ENCODE data around the gene CWC27. TPM values are rescaled to one million over a fixed set of nuclear protein-coding genes. Genes with fewer than 3 reads are reported as not detected.
A peak's percentile ranks its signal among the peaks of the same experiment; 100 is the strongest.

The CWC27 gene
- polyA plus RNA-seq, 1 donor from 2014 or later: 28.8 TPM

DNA sequence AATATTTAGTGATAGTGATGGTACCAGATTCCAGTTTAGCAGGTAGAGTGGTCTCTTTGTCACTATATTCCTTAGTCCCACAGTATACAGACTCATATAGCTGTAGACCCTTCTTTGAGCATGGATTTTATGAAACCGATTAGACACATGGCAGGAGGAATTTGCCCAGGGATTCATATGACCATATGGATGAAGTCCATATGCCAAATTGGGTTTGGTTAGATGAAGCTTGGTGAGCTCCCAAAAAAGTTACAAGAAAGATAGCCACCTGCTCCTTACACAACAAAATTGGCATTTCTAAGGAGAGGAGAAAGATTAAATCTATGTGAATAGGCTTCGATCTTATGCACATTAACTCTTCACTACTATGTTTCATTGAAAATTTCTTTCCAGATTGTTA, 211.4 kb downstream of the CWC27 start:
- Mint-ChIP-seq H3K27ac (no peak overlapping the region), H3K36me3 (peaks cover 16% of the 10 kb centered on the region), H3K4me3 (no peak overlapping the region), H3K27me3 (no peaks in the 10 kb centered on the region), H3K9me3 (no peaks in the 10 kb centered on the region), H3K4me1 (peaks cover 2 to 12% (median 6%) of the 10 kb centered on the region in 3 donors)

DNA sequence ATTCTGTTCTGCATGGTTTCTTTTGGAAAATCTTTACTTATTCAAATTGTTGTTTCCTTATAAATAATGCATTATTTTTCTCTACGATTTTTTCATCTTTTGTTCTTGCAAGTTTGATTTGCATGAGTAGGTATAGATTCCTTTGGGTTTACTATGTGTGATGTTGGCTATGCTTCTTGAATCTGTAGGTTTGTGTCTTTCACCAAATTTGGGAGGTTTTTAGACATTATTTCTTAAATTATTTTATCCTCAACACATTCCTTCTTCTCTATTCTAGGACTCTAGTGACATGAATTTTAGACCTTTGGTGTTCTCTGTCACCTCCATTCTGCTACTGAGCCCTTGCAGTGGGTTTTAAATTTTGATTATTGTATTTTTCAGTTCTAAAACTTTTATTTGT, 219.0 kb downstream of the CWC27 start:
- Mint-ChIP-seq H3K27me3 (no peaks in the 10 kb centered on the region), H3K9me3 (peaks cover 0 to 9% (median 0%) of the 10 kb centered on the region in 3 donors), H3K27ac (no peak overlapping the region), H3K4me1 (peaks cover 0 to 2% (median 0%) of the 10 kb centered on the region in 3 donors), H3K4me3 (no peak overlapping the region), H3K36me3 (peaks cover 29% of the 10 kb centered on the region)

DNA sequence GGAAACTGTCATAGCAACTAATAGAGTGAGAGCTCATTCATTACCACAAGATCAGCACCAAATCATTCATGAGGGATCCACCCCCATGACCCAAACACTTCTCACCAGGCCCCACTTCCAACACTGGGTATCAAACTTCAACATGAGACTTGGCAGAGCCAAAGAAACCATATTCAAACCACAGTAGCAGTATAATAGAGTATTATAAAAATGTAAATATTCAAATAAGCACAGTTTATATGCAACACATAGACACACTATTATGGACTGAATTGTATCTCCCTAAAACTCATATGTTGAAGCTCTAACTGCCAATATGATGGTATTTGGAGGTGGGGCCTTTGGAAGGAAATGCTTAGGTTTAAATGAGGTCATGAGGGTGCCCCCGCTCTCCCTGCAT, 240.5 kb downstream of the CWC27 start:
- H3K4me1 Mint-ChIP-seq: no peaks in the 10 kb centered on the region
- peak overlapping the region in 1 of 3 donors; percentile 29 for H3K27ac Mint-ChIP-seq
- H3K36me3 Mint-ChIP-seq: peaks cover 7% of the 10 kb centered on the region
- peaks cover 0 to under 1% (median 0%) of the 10 kb centered on the region in 3 donors for H3K9me3 Mint-ChIP-seq
- H3K27me3 Mint-ChIP-seq: no peaks in the 10 kb centered on the region
- H3K4me3 Mint-ChIP-seq: no peak overlapping the region

DNA sequence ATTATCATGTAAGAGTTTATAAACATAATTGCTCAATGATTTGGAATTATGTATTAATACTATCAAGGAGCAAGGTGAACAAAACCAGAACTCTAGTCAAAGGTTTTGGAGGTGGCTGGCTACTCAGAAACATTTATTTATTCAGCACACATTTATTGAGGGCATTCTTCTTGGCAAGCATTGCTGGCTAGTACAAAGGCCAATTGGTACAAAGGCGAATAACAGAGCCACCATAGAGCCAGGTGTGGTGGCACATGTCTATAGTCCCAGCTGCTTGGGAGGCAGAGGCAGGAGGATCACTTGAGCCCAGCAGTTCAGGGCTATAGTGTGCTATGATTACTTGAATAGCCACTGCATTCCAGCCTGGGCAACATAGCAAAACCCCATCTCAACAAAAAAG, 242.1 kb downstream of the CWC27 start:
- Mint-ChIP-seq H3K4me1 (no peaks in the 10 kb centered on the region), H3K36me3 (peaks cover 7% of the 10 kb centered on the region), H3K27me3 (no peaks in the 10 kb centered on the region), H3K4me3 (no peak overlapping the region), H3K27ac (no peak overlapping the region), H3K9me3 (no peaks in the 10 kb centered on the region)

- H3K4me3 Mint-ChIP-seq: no peak overlapping the region
- H3K36me3 Mint-ChIP-seq: peaks cover 7% of the 10 kb centered on the region
- no peaks in the 10 kb centered on the region for H3K9me3 Mint-ChIP-seq
- H3K27me3 Mint-ChIP-seq: no peaks in the 10 kb centered on the region
- no peaks in the 10 kb centered on the region for H3K4me1 Mint-ChIP-seq
- H3K27ac Mint-ChIP-seq: no peak overlapping the region
Observed at GRCh38 chr5:65012301-65012892, 243.7 kb downstream of the CWC27 start.

DNA sequence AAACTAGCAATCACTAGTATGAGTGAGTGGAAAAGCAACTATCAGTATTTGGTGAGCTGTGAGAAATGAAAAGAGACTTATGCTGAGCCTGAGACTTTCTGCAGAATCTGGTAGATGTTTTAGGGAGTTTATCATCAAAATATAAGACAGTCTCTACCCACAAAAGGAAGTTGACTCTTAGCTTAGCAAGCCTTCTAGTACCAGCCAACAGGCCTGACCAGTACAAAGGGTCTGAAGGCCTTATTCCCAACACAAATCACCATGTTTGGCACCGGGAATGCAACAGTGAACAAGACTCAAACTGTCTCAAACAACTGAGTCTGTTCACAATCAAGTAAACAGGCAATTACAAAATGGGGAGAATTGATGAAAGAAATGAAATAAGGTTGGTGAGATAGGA, 244.4 kb downstream of the CWC27 start:
- Mint-ChIP-seq H3K4me3 (no peak overlapping the region), H3K9me3 (no peaks in the 10 kb centered on the region), H3K36me3 (peaks cover 6% of the 10 kb centered on the region), H3K27me3 (no peaks in the 10 kb centered on the region), H3K27ac (no peak overlapping the region), H3K4me1 (no peaks in the 10 kb centered on the region)

- Mint-ChIP-seq H3K27me3 (no peaks in the 10 kb centered on the region), H3K4me3 (no peak overlapping the region), H3K4me1 (no peaks in the 10 kb centered on the region), H3K27ac (no peak overlapping the region), H3K9me3 (no peaks in the 10 kb centered on the region), H3K36me3 (peaks cover 8% of the 10 kb centered on the region)
Observed at GRCh38 chr5:65014769-65015168, 246.0 kb downstream of the CWC27 start.

- no peaks in the 10 kb centered on the region for H3K9me3 Mint-ChIP-seq
- H3K27me3 Mint-ChIP-seq: no peaks in the 10 kb centered on the region
- H3K4me1 Mint-ChIP-seq: no peaks in the 10 kb centered on the region
- H3K4me3 Mint-ChIP-seq: no peak overlapping the region
- H3K27ac Mint-ChIP-seq: no peak overlapping the region
- H3K36me3 Mint-ChIP-seq: peaks cover 8% of the 10 kb centered on the region
Observed at GRCh38 chr5:65015767-65016166, 247.0 kb downstream of the CWC27 start.

- H3K9me3 Mint-ChIP-seq: no peaks in the 10 kb centered on the region
- no peak overlapping the region for H3K4me3 Mint-ChIP-seq
- no peaks in the 10 kb centered on the region for H3K27me3 Mint-ChIP-seq
- peaks cover 9 to 17% (median 15%) of the 10 kb centered on the region in 3 donors for H3K4me1 Mint-ChIP-seq
- H3K27ac Mint-ChIP-seq: peak overlapping the region in 1 of 3 donors; percentile 1
- peaks cover 4% of the 10 kb centered on the region for H3K36me3 Mint-ChIP-seq
Observed at GRCh38 chr5:65017636-65018035, 248.9 kb downstream of the CWC27 start.

DNA sequence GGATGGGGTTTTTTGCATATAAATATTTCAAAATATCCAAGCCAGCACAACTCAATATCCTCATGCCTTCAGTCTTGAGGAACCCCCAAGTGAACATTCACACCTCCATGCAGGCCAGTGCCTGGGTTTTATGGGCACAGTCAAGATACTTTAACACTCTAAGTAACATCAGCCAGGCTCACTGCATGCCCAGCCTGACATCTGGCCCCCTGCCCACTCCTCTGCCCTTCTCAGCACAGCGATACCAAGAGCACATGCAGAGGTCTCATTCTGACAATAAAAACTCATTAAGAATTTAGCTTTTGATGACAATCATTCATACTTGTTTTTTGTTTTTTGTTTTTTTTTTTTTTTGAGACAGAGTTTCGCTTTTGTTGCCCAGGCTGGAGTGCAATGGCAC, 250.0 kb downstream of the CWC27 start:
- Mint-ChIP-seq H3K36me3 (peaks cover 4% of the 10 kb centered on the region), H3K9me3 (no peaks in the 10 kb centered on the region), H3K4me1 (peaks cover 9 to 17% (median 15%) of the 10 kb centered on the region in 3 donors), H3K27ac (no peak overlapping the region), H3K27me3 (no peaks in the 10 kb centered on the region), H3K4me3 (no peak overlapping the region)

DNA sequence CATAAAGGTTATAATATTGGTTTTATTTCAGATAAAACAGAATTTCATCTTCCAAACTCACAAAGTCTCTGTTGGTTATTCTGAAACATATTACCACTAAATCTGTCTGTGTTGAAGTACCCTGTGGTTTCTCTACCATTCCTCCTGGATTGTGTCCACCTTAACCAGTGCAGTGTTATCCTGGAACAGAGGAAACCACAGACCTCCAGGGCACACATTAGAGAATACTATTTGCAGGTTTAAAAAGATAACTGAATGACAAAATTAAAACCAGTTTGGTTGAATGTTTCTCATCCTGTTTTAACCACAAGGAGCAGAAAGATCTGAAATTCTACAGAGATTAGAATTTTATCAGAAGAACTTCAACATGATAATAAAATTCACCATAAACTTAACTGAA, 251.8 kb downstream of the CWC27 start:
- no peaks in the 10 kb centered on the region for H3K27me3 Mint-ChIP-seq
- peaks cover 12 to 22% (median 15%) of the 10 kb centered on the region in 3 donors for H3K4me1 Mint-ChIP-seq
- no peak overlapping the region for H3K4me3 Mint-ChIP-seq

GRCh38 chr5:65021527-65022226, 252.9 kb downstream of the CWC27 start:
- Mint-ChIP-seq H3K27me3 (no peaks in the 10 kb centered on the region), H3K36me3 (peaks cover 4% of the 10 kb centered on the region), H3K9me3 (no peaks in the 10 kb centered on the region), H3K4me3 (no peak overlapping the region), H3K4me1 (peaks cover 14 to 34% (median 25%) of the 10 kb centered on the region in 3 donors), H3K27ac (no peak overlapping the region)

More for the DNA sequence above, 251.8 kb downstream of the CWC27 start:
- Mint-ChIP-seq H3K9me3 (no peaks in the 10 kb centered on the region), H3K27ac (no peak overlapping the region), H3K36me3 (peaks cover 4% of the 10 kb centered on the region)

- Mint-ChIP-seq H3K27me3 (no peaks in the 10 kb centered on the region), H3K4me1 (peaks cover 18 to 40% (median 31%) of the 10 kb centered on the region in 3 donors), H3K27ac (no peak overlapping the region), H3K9me3 (no peaks in the 10 kb centered on the region), H3K4me3 (no peak overlapping the region), H3K36me3 (peaks cover 2% of the 10 kb centered on the region)
Observed at GRCh38 chr5:65022932-65023331, 254.2 kb downstream of the CWC27 start.

DNA sequence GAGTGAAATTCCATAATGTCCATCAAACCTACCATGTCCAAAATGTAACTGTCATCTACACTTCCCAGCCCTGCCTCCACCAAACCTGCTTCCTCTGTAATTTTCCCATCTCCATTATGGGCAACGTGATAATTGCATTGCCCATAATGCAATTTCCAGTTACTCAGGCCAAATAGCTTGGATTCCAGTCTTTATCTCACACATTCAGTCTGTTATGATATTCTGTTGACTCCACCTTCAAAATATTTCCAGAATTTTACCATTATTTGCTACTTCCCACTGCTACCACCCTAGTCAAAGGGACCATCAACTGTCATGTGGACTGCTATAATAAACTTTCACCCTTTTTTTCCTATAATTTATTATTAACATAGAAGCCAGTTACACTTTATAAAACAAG, 256.0 kb downstream of the CWC27 start:
- Mint-ChIP-seq H3K4me1 (peaks cover 18 to 40% (median 31%) of the 10 kb centered on the region in 3 donors), H3K9me3 (no peaks in the 10 kb centered on the region), H3K36me3 (no peaks in the 10 kb centered on the region), H3K27me3 (no peaks in the 10 kb centered on the region), H3K27ac (no peak overlapping the region), H3K4me3 (no peak overlapping the region)

- Mint-ChIP-seq H3K4me3 (peak overlapping the region in 1 of 4 donors; percentile 4), H3K27me3 (no peaks in the 10 kb centered on the region), H3K9me3 (no peaks in the 10 kb centered on the region), H3K4me1 (peaks cover 12 to 29% (median 21%) of the 10 kb centered on the region in 3 donors), H3K36me3 (no peaks in the 10 kb centered on the region), H3K27ac (peak overlapping the region in 2 of 3 donors; percentile 4 to 84)
Observed at GRCh38 chr5:65026816-65027548, 258.3 kb downstream of the CWC27 start.
